ENCODE data around the gene PDE8B.

The PDE8B gene

DNA sequence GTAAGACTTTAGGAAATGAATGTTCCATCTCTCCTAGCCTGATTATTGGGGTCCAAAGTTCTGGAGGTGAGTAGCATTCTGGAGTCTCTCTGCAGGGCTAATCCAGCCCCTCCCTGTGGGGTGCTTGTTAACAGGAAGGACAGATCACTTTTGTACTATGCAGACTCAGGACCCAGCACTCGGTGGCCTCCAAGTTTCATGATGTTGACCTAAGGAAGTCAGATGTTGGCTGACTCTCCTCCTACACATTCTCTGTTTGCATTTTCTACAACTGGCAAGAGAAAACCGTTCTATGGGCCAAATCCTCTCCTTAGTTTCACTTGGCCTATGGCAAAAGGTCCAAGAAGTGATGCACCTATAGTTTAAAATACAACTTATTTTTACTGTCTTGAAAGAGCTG, 5.5 kb upstream of the PDE8B start:
- no peak overlapping the region for H3K4me3 ChIP-seq (replicated peaks; ENCODE audit: low read depth, low read length)
- TF ChIP-seq CTCF (IDR thresholded peaks at IDR 0.05; ENCODE audit: low read depth, low read length, missing control alignments): no peak
- no peak for DNase-seq (ENCODE audit: extremely low read depth, low read depth)

DNA sequence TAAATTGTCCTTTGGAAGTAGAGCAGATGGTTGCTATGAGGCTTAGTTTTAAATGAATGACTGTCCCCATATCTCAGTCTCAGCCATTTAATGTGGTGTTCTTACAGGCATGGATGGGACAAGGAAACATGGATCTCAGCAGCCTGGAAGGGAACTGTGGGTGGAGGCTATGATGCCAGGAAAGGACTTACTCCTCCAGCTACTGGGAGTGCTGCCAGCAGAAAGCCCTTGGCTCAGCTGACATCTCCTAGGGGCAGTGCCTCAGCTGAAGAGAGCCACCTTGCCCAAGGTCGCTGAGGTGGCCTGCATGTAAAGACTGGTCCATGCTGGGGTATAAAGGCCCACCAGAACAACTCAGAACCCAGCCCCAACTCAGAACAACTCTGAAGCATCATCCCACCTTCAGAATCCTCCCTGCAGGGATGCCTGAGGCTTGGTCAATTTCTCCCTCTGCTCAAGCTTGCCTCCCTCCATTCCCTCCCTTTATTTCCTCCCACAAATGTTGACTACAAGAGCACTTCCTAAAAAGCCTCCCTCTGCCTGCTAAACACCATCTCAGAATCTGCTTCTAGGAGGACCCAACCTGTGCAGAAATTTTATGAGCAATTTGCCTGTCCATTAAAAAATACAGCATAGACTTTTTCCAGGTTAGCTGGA, 1.8 kb upstream of the PDE8B start:
- H3K4me3 ChIP-seq (replicated peaks; ENCODE audit: low read depth, low read length): no peak overlapping the region
- no peak for TF ChIP-seq CTCF (IDR thresholded peaks at IDR 0.05; ENCODE audit: low read depth, low read length, missing control alignments)
- no peak for DNase-seq (ENCODE audit: extremely low read depth, low read depth)

DNA sequence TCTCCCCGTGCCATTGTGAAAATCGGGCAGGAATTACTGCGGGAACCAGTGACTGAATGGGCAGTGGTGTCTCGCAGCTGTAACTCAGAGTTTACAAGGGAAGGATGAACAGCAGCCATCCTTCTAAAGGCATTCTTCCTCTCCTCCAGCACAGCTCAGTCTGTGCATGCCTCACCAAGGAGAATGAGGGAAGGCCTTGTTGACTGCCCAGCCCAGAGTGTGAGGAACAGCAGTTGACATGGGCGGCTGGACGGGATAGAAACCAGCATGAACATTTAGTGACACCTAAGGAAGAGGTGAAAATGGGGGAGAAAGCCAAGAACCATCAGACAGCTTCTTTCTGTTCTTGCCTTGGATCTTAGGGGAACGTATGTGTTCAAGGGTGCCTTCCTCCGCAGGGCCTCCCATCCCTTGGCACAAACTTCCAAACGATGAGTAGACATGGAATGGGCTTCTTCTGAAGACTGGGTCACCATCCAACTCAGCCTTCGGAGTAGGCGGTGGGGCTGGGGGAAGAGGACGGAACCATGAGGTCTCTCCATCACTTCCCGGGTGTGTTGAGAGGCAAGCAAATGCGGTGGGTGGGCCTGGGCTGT, 887 bp upstream of the PDE8B start:
- DNase-seq (ENCODE audit: extremely low read depth, low read depth): no peak
- no peak for TF ChIP-seq CTCF (IDR thresholded peaks at IDR 0.05; ENCODE audit: low read depth, low read length, missing control alignments)
- H3K4me3 ChIP-seq (replicated peaks; ENCODE audit: low read depth, low read length): no peak overlapping the region

GRCh38 chr5:77210964-77211690, 647 bp downstream of the PDE8B start:
- no peak for DNase-seq (ENCODE audit: extremely low read depth, low read depth)
- H3K4me3 ChIP-seq (replicated peaks; ENCODE audit: low read depth, low read length): 0 out of 2 replicates have a peak overlapping the region, but pooled peaks have one; percentile 12
- TF ChIP-seq CTCF (IDR thresholded peaks at IDR 0.05; ENCODE audit: low read depth, low read length, missing control alignments): no peak

- DNase-seq (ENCODE audit: extremely low read depth, low read depth): no peak
- TF ChIP-seq CTCF (IDR thresholded peaks at IDR 0.05; ENCODE audit: low read depth, low read length, missing control alignments): no peak
- H3K4me3 ChIP-seq (replicated peaks; ENCODE audit: low read depth, low read length): no peak overlapping the region
Observed at GRCh38 chr5:77211691-77212047, 1.2 kb downstream of the PDE8B start.

DNA sequence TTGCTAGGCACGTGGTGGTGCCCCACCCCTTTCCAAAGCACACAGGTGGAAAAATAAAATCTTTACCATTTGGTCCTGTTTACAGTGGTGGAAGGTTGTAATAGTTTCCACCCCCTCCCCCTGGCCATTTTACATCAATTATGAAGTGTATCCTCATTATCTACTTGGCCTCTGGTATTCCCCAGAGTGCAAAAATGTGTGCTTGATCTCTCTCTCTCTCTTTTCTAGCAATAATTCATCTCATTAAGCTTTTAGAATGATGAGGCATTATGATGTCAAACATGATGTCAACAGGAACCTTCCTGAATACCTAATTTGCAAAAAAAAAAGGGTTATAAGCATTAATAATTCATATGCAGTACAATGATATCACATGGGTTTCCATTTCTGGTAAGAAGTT, 3.1 kb downstream of the PDE8B start:
- no peak for DNase-seq (ENCODE audit: extremely low read depth, low read depth)
- TF ChIP-seq CTCF (IDR thresholded peaks at IDR 0.05; ENCODE audit: low read depth, low read length, missing control alignments): no peak
- no peak overlapping the region for H3K4me3 ChIP-seq (replicated peaks; ENCODE audit: low read depth, low read length)

Measured in HFF-Myc (cell line).